GM19455 (cell line): Measurements from ENCODE around the gene TWNK.
"Not testable (repeated sequence)": the region's sequence is repeated elsewhere in the genome, so short reads cannot be mapped to it uniquely, and the experiment has no call there.

Source experiments
- ATAC-seq: cut with Tn5 transposase; IDR thresholded peaks from one replicate; pipeline ENCODE4 v1.9.1; 2021; ENCODE audit not compliant: unreplicated experiment

TWNK gene

DNA sequence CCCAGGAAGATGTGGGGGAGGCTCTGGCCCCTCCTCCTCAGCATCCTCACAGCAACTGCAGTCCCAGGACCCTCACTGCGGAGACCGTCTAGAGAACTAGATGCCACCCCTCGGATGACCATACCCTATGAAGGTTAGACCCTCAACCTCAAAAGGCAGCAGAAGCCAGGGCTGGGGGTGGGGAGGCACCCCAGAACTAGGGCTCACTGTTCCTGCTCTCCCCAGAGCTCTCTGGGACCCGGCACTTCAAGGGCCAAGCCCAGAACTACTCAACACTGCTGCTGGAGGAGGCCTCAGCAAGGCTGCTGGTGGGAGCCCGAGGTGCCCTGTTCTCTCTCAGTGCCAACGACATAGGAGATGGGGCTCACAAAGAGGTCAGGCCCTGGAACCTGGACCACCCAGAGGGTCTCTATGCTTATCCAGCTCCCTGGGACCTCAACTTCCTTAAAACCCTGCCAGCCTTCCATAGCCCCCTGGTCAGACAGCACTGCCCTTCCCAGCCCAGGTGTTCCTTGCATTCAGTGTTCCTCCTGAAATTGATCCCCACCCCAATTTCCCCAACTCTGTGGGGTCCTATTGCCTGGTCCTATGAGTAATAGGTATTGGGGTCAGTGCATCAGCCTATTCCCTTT is 14.3 kb upstream of the TWNK start:
- ATAC-seq = no peak

DNA sequence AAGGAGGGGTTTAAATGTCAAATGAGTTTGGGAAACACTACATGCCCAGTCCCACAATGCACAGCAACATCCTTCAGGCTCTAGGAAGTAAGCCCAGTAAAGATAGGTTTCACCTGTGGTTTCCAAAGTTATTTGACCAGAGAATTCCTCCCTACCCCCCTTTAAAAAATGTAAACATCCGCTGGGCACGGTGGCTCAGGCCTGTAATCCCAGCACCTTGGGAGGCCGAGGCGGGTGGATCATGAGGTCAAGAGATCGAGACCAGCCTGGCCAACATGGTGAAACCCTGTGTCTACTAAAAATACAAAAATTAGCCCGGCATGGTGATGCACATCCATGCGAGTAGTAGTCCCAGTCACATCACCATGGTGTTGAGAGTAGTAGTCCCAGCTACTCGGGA is 11.9 kb upstream of the TWNK start:
- ATAC-seq = not testable (repeated sequence)

DNA sequence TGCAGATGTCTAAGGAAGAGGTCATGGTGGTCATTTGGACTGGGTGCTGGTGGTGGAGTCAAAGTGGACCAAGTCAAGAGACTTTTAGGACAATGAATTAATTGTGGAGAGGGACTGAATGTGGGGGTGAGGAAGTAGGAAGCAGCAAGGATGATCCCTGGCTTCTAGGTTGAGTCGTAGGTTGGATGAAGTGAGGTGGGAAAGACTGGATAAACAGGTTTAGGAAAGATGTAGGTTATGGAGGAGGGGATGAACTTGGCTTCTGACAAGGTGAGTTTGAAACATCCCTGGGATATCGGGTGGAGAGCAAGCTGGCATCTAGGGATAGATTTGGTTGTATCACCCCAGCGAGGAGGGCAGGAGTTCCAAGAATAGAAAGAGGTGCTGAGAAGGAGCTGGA is 10.4 kb upstream of the TWNK start:
- no peak for ATAC-seq

DNA sequence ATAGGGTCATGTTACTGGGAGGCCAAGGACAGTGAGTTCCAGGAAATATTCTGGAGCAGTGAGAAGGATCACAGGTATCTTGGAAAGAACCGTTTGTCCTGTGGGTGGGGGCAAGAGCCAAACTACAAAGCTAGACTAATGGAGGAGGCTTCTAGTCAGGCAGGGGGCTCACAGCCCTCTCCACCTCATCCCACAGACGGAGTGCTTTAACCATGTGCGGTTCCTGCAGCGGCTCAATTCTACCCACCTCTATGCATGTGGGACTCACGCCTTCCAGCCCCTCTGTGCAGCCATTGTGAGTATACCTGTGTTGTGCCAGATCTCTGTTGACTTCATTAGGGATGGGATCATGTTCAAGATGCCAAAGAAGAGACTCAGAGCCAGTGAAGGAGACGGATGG is 9.9 kb upstream of the TWNK start:
- ATAC-seq = no peak

DNA sequence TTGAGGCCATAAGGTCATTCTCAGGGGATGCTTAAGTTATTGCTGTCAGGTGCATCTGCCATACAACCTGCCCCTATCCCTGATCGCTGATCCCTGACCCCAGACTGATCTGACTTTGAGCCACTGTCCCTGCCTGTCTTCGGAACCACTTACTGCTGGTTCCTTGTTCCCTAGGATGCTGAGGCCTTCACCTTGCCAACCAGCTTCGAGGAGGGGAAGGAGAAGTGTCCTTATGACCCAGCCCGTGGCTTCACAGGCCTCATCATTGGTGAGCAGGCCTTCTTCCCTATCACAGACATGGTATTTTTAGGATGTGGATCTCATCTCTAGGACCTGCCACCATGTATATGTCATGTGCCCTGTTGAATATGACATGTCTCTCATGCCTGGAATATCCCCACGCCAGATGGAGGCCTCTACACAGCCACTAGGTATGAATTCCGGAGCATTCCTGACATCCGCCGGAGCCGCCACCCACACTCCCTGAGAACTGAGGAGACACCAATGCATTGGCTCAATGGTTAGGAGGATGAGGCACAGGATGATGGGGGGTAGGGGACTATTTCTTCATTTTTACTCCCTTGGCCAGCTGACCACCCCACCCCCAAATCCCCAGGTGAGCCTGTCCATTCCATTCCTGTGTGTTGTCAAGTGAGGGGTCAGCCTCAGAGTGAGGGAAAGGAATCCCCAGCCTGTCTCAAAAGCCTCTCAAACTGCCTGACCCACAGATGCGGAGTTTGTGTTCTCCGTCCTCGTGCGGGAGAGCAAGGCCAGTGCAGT is 9.0 kb upstream of the TWNK start:
- no peak for ATAC-seq

DNA sequence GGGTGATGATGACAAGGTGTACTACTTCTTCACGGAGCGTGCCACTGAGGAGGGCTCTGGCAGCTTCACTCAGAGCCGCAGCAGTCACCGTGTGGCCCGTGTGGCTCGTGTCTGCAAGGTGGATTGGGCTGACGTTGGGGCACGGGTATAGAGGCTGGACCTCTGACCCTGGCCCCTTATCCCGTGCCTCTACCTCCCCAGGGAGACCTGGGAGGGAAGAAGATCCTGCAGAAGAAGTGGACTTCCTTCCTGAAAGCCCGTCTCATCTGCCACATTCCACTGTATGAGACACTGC is 8.5 kb upstream of the TWNK start:
- no peak for ATAC-seq

DNA sequence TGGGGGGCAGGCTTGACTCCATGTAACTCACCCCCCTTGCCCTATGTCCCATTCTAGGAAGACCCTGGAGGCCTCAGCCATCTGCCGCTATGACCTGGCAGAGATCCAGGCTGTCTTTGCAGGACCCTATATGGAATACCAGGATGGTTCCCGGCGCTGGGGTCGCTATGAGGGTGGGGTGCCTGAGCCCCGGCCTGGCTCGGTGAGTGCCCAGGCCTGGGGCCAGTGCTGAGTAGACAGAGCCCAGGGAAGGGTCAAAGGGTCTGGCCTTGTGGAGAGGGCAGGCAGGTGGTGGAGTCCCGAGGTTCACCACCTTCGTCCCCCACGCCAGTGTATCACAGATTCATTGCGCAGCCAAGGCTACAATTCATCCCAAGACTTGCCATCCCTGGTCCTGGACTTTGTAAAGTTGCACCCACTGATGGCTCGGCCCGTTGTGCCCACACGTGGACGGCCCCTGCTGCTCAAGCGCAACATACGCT is 7.5 kb upstream of the TWNK start:
- ATAC-seq = no peak

DNA sequence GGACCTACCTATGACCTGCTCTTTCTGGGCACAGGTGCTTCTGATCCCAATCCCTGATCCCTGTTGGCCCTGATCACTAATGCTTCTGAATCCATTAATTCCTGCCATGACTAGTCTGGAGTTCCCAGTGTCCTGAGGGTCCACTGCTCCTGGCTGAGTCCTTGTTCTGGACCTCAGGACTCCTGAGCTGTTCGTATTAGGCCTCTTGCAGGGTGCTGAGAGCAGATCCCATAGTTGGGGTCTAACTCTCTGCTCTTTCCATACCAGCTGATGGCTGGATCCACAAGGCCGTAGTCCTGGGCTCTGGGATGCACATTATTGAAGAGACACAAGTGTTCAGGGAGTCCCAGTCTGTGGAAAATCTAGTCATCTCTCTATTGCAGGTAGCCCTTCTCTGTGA is 7.0 kb upstream of the TWNK start:
- no peak for ATAC-seq

DNA sequence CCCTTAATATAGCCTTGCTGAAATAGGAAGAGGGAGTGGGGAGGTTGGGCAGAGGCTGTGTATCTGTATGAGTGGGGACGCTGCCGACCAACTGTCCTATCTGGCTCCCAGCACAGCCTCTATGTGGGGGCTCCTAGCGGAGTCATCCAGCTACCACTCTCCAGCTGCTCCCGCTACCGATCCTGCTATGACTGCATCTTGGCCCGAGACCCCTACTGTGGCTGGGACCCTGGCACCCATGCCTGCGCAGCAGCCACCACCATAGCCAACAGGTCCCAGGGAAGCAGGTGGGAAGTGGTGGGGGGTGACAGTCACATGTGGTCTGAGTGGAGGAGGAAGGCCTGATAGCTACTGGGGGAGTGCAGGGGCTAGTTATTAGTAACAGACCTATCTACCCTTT is 6.6 kb upstream of the TWNK start:
- ATAC-seq = no peak

DNA sequence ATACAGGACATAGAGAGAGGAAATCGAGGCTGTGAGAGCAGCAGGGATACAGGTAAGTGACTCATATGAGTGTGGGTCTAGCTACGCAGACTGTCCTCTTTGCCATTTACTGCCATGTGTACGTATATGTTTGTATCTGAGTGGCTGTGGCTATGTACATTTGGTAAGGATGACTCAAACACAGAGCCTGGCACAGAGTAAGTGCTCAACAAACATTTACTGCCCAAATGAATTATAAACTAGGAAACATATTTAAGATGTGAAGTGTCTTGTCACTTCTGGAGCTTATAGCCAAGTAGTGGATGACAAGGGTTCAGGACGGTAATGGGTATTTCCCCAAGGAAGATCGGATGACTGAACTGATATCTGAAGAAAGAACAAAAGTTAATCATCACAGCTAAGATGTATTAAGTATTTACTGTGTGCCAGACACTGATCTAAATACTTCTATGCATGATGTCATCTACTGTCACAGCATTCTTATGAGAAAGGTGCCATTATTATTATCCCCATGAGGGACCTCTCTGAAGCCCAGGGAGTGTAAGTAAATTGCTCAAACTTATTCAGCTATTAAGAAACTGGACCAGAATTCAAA is 6.1 kb upstream of the TWNK start:
- ATAC-seq = no peak

DNA sequence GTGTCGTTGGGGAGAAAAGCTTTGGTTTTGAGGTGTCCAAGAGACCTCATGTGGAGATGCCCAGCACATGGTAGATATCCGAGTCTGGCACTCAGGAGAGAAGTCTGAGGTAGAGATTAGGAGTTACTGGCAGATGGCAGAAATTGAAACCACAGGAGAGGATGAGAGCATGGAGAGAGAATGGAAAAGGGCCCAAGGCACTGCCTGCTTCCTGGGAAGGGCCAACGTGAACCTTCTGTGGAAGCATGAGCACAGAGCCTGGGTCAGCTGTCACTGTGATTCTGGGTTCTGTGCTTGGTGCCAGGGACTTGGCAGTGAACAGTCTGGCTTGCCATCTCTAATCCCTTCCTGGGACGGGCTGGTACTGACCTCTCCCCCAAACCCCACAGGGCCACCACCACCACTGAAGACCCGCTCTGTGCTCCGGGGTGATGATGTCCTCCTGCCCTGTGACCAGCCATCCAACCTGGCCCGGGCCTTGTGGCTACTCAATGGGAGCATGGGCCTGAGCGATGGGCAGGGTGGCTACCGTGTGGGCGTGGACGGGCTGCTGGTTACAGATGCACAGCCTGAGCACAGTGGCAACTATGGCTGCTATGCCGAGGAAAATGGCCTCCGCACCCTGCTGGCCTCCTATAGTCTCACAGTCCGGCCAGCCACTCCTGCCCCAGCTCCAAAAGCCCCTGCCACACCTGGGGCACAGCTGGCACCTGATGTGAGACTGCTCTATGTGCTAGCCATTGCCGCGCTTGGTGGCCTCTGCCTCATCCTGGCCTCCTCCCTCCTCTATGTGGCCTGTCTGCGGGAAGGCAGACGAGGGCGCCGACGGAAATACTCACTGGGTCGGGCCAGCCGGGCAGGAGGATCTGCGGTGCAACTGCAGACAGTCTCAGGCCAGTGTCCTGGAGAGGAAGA is 4.2 kb upstream of the TWNK start:
- no peak for ATAC-seq

DNA sequence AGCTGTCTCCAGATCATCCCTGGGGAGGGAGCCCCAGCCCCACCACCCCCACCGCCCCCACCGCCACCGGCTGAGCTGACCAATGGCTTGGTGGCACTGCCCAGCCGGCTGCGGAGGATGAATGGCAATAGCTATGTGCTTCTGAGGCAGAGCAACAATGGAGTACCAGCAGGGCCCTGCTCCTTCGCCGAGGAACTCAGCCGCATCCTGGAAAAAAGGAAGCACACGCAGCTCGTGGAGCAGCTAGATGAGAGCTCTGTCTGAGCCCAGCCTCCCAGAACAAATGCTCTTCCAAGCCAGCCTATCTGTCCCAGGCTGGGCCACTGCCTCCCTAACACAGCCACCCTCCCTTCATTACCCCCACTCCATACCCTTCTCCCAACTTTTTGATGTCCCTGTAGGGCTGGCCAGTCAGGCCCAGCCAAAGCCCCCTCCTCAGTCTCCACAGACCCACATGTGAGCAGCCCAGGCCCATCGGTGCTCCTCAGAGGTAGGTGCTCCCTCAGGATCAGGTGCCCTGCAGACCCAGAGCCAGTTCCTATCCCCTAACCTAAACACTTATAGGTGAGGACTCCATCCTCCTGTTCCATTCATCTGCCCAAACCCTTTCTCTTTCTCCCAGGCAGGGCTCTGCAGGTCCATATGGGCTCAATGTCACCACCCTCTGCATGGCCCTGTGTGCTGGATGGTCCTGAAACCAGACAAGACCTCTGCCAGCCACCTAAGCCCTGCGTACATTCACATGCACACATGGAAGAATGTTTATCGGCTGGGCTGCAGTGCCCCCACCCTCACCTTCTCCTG is 3.3 kb upstream of the TWNK start:
- no peak for ATAC-seq

DNA sequence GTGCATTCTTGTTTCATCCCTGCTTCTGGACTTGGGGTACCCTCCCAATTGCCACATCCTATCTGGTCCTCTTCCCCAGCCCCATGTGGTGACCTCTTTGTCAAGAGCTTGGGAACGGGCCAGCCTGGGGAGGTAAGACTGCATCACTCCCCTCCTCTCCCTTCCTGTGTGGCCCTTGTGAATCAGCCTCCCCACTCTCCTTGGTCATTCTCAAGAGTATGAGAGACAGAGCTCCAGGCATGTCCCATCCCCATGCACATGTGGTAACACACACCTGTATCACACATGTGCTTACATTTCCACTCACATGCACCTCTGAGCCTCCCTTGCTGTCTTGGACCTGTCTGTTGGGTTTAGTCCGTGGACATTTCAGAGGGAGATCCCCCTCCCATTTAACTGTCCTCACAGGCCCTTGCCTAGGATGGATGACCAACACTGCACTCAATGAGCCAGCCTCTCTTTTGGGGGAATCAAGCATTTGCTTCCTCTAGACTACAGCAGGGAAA is 2.6 kb upstream of the TWNK start:
- no peak for ATAC-seq

DNA sequence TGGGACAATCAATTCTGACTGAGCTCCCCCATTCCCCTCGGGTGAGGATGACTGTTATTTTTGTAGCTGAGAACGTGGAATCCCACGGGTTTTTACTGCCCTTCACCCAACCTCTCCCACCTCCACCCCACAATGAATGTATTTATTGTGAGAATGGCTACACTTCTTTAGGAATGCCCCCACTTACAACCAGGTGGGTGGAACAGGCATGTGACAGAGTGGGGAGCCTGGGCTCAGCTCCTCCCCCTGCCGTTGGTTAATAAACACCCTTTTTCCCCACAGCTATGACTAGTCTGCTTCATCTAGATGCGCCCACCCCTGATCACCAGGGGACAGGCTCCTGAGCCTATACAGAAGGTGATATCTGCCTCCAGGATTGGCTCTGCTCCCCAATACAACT is 2.0 kb upstream of the TWNK start:
- ATAC-seq = no peak

DNA sequence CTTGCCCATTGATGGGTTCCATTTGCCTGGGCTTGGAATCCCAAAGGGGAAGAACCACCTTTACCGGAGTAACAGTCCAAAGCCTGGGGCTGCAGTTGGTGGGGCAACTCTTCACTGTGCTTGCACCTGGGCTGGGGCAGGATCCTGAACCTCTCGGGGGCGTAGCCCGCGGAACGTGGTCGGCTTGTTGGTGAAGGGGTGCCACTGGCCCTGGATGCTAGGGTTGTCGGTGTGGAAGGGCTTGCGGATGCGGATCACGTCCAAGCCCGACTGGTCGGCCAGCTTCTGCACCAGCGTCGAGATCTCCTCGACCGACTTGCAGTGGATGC is 756 bp upstream of the TWNK start:
- ATAC-seq = no peak

DNA sequence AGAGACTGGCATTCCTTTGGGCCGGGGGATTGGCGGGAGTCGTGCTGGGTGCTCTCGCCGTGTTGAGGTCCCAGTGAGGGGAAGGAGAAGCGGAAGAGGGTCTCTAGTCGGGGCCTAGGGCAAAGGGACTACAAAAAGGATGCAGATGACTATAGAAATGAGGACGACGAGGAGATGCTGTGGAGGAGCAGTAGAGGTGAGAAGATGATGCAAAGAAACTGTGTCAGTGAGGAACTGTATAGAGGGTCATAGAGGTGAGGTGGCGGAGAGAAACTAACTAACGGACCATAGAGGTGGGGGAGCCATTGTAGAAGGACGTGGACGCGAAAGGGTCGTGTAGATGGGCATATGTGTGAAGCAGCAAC is 324 bp downstream of the TWNK start:
- no peak for ATAC-seq

DNA sequence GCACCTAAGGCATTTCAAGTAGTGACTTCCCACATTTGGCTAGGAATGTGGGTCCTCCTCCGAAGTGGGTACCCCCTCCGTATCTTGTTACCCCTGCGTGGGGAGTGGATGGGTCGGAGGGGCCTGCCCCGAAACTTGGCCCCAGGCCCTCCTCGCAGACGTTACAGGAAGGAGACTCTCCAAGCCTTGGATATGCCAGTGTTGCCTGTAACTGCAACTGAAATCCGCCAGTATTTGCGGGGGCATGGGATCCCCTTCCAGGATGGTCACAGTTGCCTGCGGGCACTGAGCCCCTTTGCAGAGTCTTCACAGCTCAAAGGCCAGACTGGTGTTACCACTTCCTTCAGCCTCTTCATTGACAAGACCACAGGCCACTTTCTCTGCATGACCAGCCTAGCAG is 823 bp downstream of the TWNK start:
- no peak for ATAC-seq

DNA sequence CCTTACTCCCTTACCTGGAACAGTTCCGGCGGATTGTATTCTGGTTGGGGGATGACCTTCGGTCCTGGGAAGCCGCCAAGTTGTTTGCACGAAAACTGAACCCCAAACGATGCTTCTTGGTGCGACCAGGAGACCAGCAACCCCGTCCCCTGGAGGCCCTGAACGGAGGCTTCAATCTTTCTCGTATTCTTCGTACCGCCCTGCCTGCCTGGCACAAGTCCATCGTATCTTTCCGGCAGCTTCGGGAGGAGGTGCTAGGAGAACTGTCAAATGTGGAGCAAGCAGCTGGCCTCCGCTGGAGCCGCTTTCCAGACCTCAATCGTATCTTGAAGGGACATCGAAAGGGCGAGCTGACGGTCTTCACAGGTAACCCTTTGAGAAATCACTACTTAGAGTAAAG is 1.7 kb downstream of the TWNK start:
- ATAC-seq = no peak

DNA sequence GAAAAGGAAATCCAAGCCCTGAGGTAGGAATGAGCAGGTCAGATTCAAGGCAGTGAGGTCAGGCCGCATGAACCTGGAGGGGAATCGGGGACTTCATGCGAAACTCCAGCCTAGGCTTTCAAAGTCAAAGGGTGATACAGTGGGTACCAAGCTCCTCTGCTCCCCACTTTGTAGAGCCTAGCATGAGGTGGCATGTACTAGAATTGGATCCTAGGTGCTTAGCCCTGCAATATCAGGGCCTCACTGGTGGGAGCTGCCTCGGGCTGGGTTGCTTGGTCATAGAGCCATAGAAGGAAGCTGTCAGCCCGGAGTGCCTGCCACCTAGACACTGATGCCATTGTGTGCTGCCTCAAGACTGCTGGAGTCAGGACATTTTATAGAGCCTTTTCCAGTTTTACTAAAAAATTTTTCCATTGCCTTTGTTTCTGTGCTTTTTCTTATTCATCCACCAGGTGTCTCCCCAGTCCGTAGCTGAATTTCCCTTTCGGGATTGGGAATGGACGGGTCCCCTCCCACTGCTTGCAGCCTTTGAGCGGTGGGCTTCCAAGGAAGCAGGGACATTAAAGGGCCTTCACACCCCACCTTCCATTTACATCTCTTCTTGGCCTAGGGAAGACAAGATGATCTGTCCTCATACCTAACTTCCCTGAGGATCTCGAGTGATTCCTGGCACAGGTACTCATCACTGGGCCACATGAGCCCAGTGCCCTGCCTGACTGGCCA is 6.8 kb downstream of the TWNK start:
- ATAC-seq = no peak

DNA sequence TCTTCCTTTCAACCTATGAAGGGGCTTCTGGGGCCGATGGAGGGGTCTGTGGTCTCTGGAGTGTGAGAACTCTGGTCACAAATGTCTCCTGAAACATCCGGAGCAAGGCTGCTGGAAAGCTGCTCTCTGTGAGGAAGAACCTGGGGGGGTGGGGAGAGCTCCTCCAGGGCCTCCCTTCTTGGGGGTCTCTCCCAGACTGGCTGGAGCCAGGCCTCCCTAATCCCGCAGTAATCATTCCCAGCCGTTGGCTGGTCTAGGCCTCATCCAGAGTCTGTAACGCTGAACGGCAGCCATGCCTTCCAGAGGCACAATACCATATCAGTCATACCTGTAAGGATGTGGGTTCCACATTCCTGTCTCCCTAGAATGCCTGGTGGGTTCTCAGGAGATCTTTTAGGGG is 7.8 kb downstream of the TWNK start:
- no peak for ATAC-seq
